SU-DHL-6 (cell line): ENCODE results near the gene IP6K1.

Experiments used
- EZH2phosphoT487 ChIP-seq: fragments of 200-600 bp; sonication (generic), shearing (Covaris generic); conservative IDR thresholded peaks from 2 replicates; pipeline ENCODE4 v1.6.1; 2018; ENCODE audit warnings: mild to moderate bottlenecking, antibody characterized with exemption, low read length, moderate library complexity, mixed read lengths
- TF ChIP-seq, protein P1 (sequence below): fragments of 200-600 bp; sonication (generic); IDR thresholded peaks from one replicate; pipeline ENCODE4 v1.5.1; 2017; ENCODE audit warnings: antibody characterized with exemption, mild to moderate bottlenecking, low read length, moderate library complexity; ENCODE audit not compliant: insufficient read depth, poor library complexity, severe bottlenecking

DNA sequence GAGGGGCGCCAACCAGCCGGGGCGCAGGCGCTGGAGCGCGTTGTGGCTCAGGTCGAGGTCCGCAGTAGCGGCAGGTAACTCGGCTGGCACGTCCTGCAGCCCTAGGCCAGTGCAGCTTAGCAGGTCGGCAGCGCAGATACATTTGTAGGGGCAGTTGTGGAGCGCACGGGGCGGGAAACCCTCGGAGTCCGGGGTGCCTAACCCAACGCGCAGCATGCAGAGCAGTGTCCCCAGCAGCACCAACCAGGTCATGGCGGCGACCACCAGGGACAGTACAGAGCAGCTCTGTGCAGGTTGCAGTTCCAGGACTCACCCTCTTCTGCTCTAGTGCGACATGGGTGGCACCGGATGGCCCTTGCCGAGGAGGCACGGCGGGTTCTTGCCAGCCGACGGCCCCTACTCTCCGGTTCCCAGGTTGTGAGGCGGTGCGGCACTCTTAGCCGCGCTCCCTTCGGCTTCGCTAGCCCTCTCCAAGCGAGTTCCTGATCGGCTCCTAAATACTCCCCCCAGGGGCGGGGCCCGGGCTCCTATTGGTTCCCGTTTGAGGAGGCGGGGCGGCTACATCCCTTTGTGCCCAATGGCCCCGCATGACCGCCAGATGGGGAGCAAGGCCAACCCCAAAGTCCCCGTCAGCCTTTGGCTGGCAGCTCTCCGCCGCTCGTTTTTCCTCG lies 67.0 kb downstream of the IP6K1 start, which contains the start of gene AMIGO3:
- TF ChIP-seq, protein P1, sequence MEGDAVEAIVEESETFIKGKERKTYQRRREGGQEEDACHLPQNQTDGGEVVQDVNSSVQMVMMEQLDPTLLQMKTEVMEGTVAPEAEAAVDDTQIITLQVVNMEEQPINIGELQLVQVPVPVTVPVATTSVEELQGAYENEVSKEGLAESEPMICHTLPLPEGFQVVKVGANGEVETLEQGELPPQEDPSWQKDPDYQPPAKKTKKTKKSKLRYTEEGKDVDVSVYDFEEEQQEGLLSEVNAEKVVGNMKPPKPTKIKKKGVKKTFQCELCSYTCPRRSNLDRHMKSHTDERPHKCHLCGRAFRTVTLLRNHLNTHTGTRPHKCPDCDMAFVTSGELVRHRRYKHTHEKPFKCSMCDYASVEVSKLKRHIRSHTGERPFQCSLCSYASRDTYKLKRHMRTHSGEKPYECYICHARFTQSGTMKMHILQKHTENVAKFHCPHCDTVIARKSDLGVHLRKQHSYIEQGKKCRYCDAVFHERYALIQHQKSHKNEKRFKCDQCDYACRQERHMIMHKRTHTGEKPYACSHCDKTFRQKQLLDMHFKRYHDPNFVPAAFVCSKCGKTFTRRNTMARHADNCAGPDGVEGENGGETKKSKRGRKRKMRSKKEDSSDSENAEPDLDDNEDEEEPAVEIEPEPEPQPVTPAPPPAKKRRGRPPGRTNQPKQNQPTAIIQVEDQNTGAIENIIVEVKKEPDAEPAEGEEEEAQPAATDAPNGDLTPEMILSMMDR, result peak; percentile 19
- no peak for TF ChIP-seq EZH2phosphoT487
